Left ventricle myocardium inferior (tissue), 1 donor: ENCODE data around the gene WRNIP1. TPM values are rescaled to one million over a fixed set of nuclear protein-coding genes. Genes with fewer than 3 reads are reported as not detected.

Source experiments
- DNase-seq: peaks from one replicate; pipeline ENCODE4 v3.0.0-alpha.2; 2020
- H3K27ac ChIP-seq: fragments of 200-600 bp; replicated peaks from 2 replicates; pipeline ENCODE4 v1.8.0; 2021
- H3K27me3 ChIP-seq: fragments of 200-600 bp; 2 replicates; pipeline ENCODE4 v1.8.0; 2021; ENCODE audit warnings: low read depth
- H3K36me3 ChIP-seq: fragments of 200-600 bp; 2 replicates; pipeline ENCODE4 v1.8.0; 2021
- H3K4me1 ChIP-seq: fragments of 200-600 bp; 2 replicates; pipeline ENCODE4 v1.8.0; 2021
- H3K4me3 ChIP-seq: fragments of 200-600 bp; 2 replicates; pipeline ENCODE4 v1.8.0; 2021; ENCODE audit warnings: mild to moderate bottlenecking, moderate library complexity
- H3K9me3 ChIP-seq: fragments of 200-600 bp; replicated peaks from 2 replicates; pipeline ENCODE4 v1.8.0; 2021
- CTCF ChIP-seq: fragments of 200-600 bp; IDR thresholded peaks from 2 replicates; pipeline ENCODE4 v1.8.0; 2021; ENCODE audit warnings: antibody characterized with exemption, mild to moderate bottlenecking, borderline replicate concordance
- intact Hi-C: fragments of 100-400 bp; cut with micrococcal nuclease; formaldehyde crosslinking; loops from one replicate; pipeline ENCODE4 v1.11.0; 2022
- total RNA-seq: library from RNA; stranded (reverse); fragmentation: NEBNext Ultra II Directional; extraction: Animal tissue kit (Norgen Biotek cat#: 25700); gene quantifications from one replicate; pipeline ENCODE4 v1.2.1, GENCODE V29; 2021
- donor health status: DM: no; HTN: yes; CAD: no; lungs with severe emphysema.

WRNIP1 gene
- total RNA-seq, 1 donor from 2014 or later = 39.4 TPM

DNA sequence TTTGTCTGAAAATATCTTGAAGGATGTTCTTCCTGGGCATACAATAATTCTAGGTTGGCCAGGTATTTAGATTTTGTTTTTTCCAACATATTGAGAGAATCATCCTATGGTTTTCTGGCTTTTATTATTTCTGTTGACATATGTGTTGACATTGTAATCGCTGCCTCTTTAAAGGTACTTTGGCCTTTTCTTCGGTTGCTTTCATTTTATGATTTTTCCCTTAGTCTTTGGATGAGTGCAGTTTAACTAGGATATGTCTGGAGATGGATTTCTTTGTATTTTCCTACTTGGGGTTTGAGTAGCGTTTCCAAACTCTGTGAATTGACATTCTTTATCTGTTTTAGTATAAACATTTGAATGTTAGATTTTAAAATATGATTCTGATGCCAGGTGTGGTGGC lies 65.0 kb downstream of the WRNIP1 start:
- Histone ChIP-seq H3K4me3 (no peak overlapping the region), H3K9me3 (no peaks in the 10 kb centered on the region), H3K27me3 (no peaks in the 10 kb centered on the region), H3K27ac (no peak overlapping the region), H3K36me3 (peaks cover 30% of the 10 kb centered on the region), H3K4me1 (peaks cover 10% of the 10 kb centered on the region)
- no peak for TF ChIP-seq CTCF
- no peak for DNase-seq
- intact Hi-C loops = no loop called here

- intact Hi-C loops = no loop called here
- peaks cover 10% of the 10 kb centered on the region for H3K4me1 ChIP-seq
- TF ChIP-seq CTCF = no peak
- peaks cover 42% of the 10 kb centered on the region for H3K36me3 ChIP-seq
- H3K27ac ChIP-seq = no peak overlapping the region
- H3K9me3 ChIP-seq = no peaks in the 10 kb centered on the region
- H3K27me3 ChIP-seq = no peaks in the 10 kb centered on the region
- no peak for DNase-seq
- no peak overlapping the region for H3K4me3 ChIP-seq
Measured at GRCh38 chr6:2831392-2831791, 66.2 kb downstream of the WRNIP1 start.

- TF ChIP-seq CTCF = no peak
- intact Hi-C loops = no loop called here
- H3K27me3 ChIP-seq = no peaks in the 10 kb centered on the region
- H3K27ac ChIP-seq = no peak overlapping the region
- no peaks in the 10 kb centered on the region for H3K9me3 ChIP-seq
- H3K4me1 ChIP-seq = peaks cover 9% of the 10 kb centered on the region
- no peak for DNase-seq
- H3K4me3 ChIP-seq = no peak overlapping the region
- peaks cover 66% of the 10 kb centered on the region for H3K36me3 ChIP-seq
Measured at GRCh38 chr6:2834262-2834661, 69.1 kb downstream of the WRNIP1 start.

Other genes with a start within 250 kb of the WRNIP1 start
- 1.2 TPM for gene MYLK4, start 14.5 kb upstream of the WRNIP1 start, total RNA-seq
- gene SERPINB1, start 76.5 kb downstream of the WRNIP1 start, total RNA-seq = 23.4 TPM
- gene SERPINB9, start 137.9 kb downstream of the WRNIP1 start, total RNA-seq = 3.5 TPM
- gene SERPINB6, start 206.2 kb downstream of the WRNIP1 start, total RNA-seq = 233 TPM
- gene NQO2, start 234.5 kb downstream of the WRNIP1 start, total RNA-seq = 51.1 TPM